Psoas muscle (tissue), 8 donors: Measurements from ENCODE around the gene PLXNB2. TPM values are rescaled to one million over a fixed set of nuclear protein-coding genes. Genes with fewer than 3 reads are reported as not detected.

ENCODE experiments used
- ATAC-seq, 4 donors: fragments of 200-7000 bp; cut with Tn5 transposase; one replicate each; pipeline ENCODE4 v1.9.1; 2020; ENCODE audit warnings: moderate library complexity in 3 of 4, mild to moderate bottlenecking in 2 of 4
- DNase-seq, 2 donors: peaks; one replicate each; pipeline ENCODE4 v3.0.0-alpha.2; 2020
- H3K27ac ChIP-seq: fragments of 200-600 bp; one replicate; pipeline ENCODE4 v1.8.0; 2022
- H3K27me3 ChIP-seq, 3 donors: fragments of 200-600 bp in 1 of 3; one replicate each; pipeline versions ENCODE4 v1.6.1 to v1.8.0; 2013 to 2022; ENCODE audit warnings: low read length in 2 of 3, mild to moderate bottlenecking in 2 of 3, moderate library complexity in 1 of 3; ENCODE audit not compliant: insufficient read depth in 3 of 3
- H3K36me3 ChIP-seq, 2 donors: fragments of 200-600 bp in 1 of 2; one replicate each; pipeline versions ENCODE4 v1.6.1 to v1.8.0; 2013 to 2022; ENCODE audit warnings: low read depth in 1 of 2, mild to moderate bottlenecking in 1 of 2, moderate library complexity in 1 of 2; ENCODE audit not compliant: insufficient read depth in 1 of 2
- H3K4me1 ChIP-seq: fragments of 200-600 bp; one replicate; pipeline ENCODE4 v1.8.0; 2022
- H3K4me3 ChIP-seq: fragments of 200-600 bp; one replicate; pipeline ENCODE4 v1.8.0; 2022; ENCODE audit warnings: mild to moderate bottlenecking
- H3K9me3 ChIP-seq: fragments of 200-600 bp; one replicate; pipeline ENCODE4 v1.8.0; 2022
- WGBS, 3 donors: extraction: QIAGEN DNeasy Blood & Tissue Kit; methylation state at CpG; one replicate each; pipeline versions ENCODE4 v1.1.6 to v1.1.7; 2013; 5-methylcytosine and 5-hydroxymethylcytosine counted together
- intact Hi-C, 2 donors: fragments of 100-400 bp; cut with DNase I; formaldehyde crosslinking; loops; one replicate each; pipeline versions ENCODE4 v1.11.0 to v1.14.2; 2022
- polyA plus RNA-seq, 3 donors: library from polyadenylated mRNA; stranded (reverse); fragments of 200-250 nt; gene quantifications; one replicate each; pipeline ENCODE4 v1.2.3, GENCODE V29; 2013
- total RNA-seq, 4 donors: library from RNA; stranded (reverse); fragmentation: NEBNext Ultra II Directional in 2 of 4; extraction: Animal tissue kit (Norgen Biotek cat#: 25700) in 2 of 4; gene quantifications; one replicate each; pipeline versions ENCODE4 v1.2.1 to v1.2.4, GENCODE V29; 2021 to 2023
- TF ChIP-seq, protein P1 (sequence below): fragments of 200-600 bp; IDR thresholded peaks from one replicate; pipeline ENCODE4 v1.8.0; 2022; ENCODE audit warnings: antibody characterized with exemption
- donor health status: healthy with polysubstance abuse.
- donor health status: DM: no; HTN: no; CAD: no; lungs with moderate emphysema.
- donor health status: Bipolar disorder and iron deficiency.
- donor health status: healthy.
- donor health status: DM: yes; HTN: yes; CAD: no.
- donor health status: DM: no; HTN: no; CAD: no.
- donor health status: DM: no; HTN: no; CAD: no.
- donor health status: DM: yes; HTN: yes; CAD: no.

PLXNB2 gene
- total and polyA plus RNA-seq, 7 donors, result 3.9 to 43.7 (median 13.6) TPM

DNA sequence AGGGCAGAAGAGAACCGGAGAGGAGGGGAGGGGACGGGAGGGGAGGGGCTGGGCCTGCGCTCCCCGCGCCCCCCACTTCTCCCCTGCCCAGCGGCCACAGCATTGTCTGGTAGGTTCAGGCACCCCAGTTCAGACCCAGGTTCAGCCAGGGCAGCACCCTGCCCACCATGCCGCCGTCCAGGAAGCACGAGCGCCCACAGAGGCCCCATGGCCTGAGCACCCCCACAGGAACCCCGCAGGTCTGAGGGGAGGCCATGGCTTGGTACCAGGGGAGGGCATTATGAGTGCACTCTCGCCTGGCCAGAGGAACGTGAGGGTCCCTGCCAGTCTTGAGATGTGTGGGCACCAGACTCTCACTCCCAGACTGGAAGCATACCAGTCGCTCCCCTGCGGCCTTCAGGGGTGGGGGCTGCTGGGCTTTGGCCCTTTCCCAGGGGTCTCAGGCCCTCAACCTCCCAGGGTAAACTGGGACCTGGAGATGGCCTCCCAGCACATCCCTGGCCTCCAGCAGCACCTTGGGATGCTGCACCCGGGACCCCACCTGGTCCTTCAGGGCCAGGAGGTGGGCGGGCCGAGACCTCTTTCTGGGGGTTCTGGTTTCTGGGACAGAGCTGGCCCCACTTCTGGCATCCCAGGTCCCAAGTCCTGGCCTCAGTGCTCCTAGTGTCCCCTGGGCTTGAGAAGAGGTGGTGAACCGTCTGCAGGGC lies 597 bp upstream of the PLXNB2 start:
- H3K9me3 ChIP-seq, result no peaks in the 10 kb centered on the region
- peak overlapping the region; percentile 1 for H3K4me3 ChIP-seq
- intact Hi-C loops, result no loop called here
- 31 to 60% (median 40%) methylated on average over 13 to 19 of the region's 19 CpGs for WGBS, 3 donors
- H3K27me3 ChIP-seq, result peaks cover 0 to 6% (median 0%) of the 10 kb centered on the region in 3 donors
- H3K4me1 ChIP-seq, result peaks cover 28% of the 10 kb centered on the region
- TF ChIP-seq, protein P1, sequence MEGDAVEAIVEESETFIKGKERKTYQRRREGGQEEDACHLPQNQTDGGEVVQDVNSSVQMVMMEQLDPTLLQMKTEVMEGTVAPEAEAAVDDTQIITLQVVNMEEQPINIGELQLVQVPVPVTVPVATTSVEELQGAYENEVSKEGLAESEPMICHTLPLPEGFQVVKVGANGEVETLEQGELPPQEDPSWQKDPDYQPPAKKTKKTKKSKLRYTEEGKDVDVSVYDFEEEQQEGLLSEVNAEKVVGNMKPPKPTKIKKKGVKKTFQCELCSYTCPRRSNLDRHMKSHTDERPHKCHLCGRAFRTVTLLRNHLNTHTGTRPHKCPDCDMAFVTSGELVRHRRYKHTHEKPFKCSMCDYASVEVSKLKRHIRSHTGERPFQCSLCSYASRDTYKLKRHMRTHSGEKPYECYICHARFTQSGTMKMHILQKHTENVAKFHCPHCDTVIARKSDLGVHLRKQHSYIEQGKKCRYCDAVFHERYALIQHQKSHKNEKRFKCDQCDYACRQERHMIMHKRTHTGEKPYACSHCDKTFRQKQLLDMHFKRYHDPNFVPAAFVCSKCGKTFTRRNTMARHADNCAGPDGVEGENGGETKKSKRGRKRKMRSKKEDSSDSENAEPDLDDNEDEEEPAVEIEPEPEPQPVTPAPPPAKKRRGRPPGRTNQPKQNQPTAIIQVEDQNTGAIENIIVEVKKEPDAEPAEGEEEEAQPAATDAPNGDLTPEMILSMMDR, result no peak
- H3K36me3 ChIP-seq, result no peaks in the 10 kb centered on the region
- peak overlapping the region; percentile 55 for H3K27ac ChIP-seq
- ATAC-seq, result no peak
- peak in 1 of 2 donors; percentile 62 for DNase-seq

- 7 to 20% (median 13%) methylated on average over 20 to 21 of the region's 21 CpGs for whole genome bisulfite sequencing, 3 donors
- peak overlapping the region; percentile 80 for H3K4me3 ChIP-seq
- H3K27me3 ChIP-seq, result peaks cover 0 to 6% (median 0%) of the 10 kb centered on the region in 3 donors
- no peaks in the 10 kb centered on the region for H3K36me3 ChIP-seq
- ATAC-seq (peak; percentile 68 to 78 (median 74)), DNase-seq (peak; percentile 85 to 87)
- peak overlapping the region; percentile 83 for H3K27ac ChIP-seq
- TF ChIP-seq, protein P1, result no peak
- peaks cover 43% of the 10 kb centered on the region for H3K4me1 ChIP-seq
- no peaks in the 10 kb centered on the region for H3K9me3 ChIP-seq
- intact Hi-C loops, result no loop called here
These were observed 1.4 kb downstream of the PLXNB2 start for GRCh38 chr22:50305923-50306566.

GRCh38 chr22:50305393-50305922 lies 2.0 kb downstream of the PLXNB2 start:
- intact Hi-C loops, result no loop called here
- Histone ChIP-seq H3K4me1 (peaks cover 46% of the 10 kb centered on the region), H3K27ac (peak overlapping the region; percentile 83), H3K9me3 (no peaks in the 10 kb centered on the region), H3K4me3 (peak overlapping the region; percentile 80), H3K27me3 (peaks cover 0 to 6% (median 0%) of the 10 kb centered on the region in 3 donors), H3K36me3 (no peaks in the 10 kb centered on the region)
- peak; percentile 3 to 17 (median 8) for ATAC-seq
- WGBS, 3 donors, result 50 to 78% (median 52%) methylated on average over 14 of the region's 14 CpGs
- DNase-seq, result no peak
- TF ChIP-seq, protein P1, result no peak

DNA sequence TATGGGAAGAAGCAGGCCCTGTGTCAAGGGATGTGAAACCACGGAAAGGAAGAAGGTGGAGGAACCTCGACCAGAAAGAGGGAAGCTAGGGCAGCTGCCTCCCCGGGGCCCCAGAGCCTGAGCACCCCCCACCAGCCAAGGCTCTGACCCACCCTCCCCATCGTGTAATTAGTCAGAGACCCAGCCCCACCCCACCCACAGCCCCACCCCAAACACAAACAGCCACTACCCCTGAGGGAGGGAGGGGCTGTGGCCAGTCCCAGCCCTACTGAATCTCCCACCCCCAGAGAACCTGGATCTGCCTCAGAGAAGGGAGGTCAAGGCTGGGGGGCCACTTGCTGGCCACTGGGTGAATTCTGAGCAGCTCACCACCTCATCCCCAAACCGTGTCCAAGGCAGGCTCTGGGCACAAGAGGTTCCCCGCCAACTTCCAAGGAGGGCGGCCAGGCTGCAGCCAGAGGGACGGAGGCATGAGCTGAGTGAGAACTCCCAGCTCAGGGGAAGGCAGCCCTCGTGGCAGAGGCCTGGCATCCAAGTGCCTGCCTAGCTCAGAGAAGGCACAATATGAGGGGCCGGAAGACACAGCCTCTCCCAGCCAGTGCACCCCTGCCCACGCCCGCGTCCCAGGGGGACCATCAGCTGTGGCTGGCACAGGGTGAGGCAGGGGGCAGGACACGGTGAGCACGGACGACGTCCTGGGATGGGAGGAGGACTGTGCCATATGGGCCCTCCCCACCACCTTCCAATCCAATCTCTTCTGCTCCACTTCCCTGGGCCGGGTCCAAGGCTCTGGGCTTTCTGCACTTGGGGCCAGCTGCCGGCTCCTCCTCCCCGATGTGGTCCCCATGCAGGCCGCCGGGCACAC lies 2.7 kb downstream of the PLXNB2 start:
- Histone ChIP-seq H3K27ac (peak overlapping the region; percentile 83), H3K4me1 (peaks cover 46% of the 10 kb centered on the region), H3K27me3 (peaks cover 0 to 6% (median 0%) of the 10 kb centered on the region in 3 donors), H3K4me3 (peak overlapping the region; percentile 80), H3K36me3 (no peaks in the 10 kb centered on the region), H3K9me3 (no peaks in the 10 kb centered on the region)
- ATAC-seq, result no peak
- DNase-seq, result no peak
- intact Hi-C loops, result no loop called here
- TF ChIP-seq, protein P1, result no peak
- WGBS, 3 donors, result 48 to 66% (median 58%) methylated on average over 18 to 22 of the region's 22 CpGs
